ENCODE measurements around the gene LAMA4. TPM values are rescaled to one million over a fixed set of nuclear protein-coding genes. Genes with fewer than 3 reads are reported as not detected.

LAMA4 gene
- total and polyA plus RNA-seq, 4 donors: 28.4 to 261 (median 79.8) TPM

DNA sequence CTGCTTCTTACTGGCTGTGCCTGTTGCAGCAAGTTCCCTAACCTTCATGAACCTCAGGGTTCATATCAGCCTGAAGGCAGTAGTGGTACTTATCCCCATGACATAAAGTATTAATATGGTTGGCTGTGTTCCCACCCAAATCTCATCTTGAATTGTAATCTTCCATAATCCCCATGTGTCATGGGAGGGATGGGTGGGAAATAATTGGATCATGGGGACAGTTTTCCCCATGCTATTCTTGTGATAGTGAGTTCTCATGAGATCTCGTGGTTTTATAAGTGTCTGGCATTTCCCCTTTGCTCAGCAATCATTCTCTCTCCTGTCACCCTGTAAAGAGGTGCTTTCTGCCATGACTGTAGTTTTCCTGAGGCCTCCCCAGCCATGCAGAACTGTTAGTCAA lies 105.1 kb downstream of the LAMA4 start:
- Histone ChIP-seq H3K4me3 (no peak overlapping the region), H3K4me1 (ENCODE audit: control insufficient read depth in 5 of 5, insufficient read depth in 5 of 5, low read length in 5 of 5) (peaks cover 0 to 15% (median 3%) of the 10 kb centered on the region in 5 donors), H3K27ac (ENCODE audit: low read depth in 1 of 2, low read length in 1 of 2) (peak overlapping the region in 1 of 2 donors; percentile 55), H3K36me3 (ENCODE audit: control insufficient read depth in 4 of 4, insufficient read depth in 4 of 4, low read length in 4 of 4) (peaks cover 2 to 44% (median 21%) of the 10 kb centered on the region in 4 donors), H3K9me3 (ENCODE audit: control insufficient read depth in 4 of 4, insufficient read depth in 3 of 4, low read length in 3 of 4) (no peaks in the 10 kb centered on the region), H3K27me3 (ENCODE audit: control insufficient read depth in 3 of 3, insufficient read depth in 3 of 3, low read length in 2 of 3) (no peaks in the 10 kb centered on the region), H3K9ac (ENCODE audit: insufficient read depth in 1 of 2, low read length in 2 of 2) (no peak overlapping the region)
- TF ChIP-seq, protein P1, sequence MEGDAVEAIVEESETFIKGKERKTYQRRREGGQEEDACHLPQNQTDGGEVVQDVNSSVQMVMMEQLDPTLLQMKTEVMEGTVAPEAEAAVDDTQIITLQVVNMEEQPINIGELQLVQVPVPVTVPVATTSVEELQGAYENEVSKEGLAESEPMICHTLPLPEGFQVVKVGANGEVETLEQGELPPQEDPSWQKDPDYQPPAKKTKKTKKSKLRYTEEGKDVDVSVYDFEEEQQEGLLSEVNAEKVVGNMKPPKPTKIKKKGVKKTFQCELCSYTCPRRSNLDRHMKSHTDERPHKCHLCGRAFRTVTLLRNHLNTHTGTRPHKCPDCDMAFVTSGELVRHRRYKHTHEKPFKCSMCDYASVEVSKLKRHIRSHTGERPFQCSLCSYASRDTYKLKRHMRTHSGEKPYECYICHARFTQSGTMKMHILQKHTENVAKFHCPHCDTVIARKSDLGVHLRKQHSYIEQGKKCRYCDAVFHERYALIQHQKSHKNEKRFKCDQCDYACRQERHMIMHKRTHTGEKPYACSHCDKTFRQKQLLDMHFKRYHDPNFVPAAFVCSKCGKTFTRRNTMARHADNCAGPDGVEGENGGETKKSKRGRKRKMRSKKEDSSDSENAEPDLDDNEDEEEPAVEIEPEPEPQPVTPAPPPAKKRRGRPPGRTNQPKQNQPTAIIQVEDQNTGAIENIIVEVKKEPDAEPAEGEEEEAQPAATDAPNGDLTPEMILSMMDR (IDR thresholded peaks at IDR 0.05; ENCODE audit: control extremely low read depth, extremely low read depth): no peak
- WGBS, 2 donors: 27 to 39% methylated on average over 1 of the region's 1 CpG
- ATAC-seq (ENCODE audit: insufficient read depth, low FRiP score): no peak
- peak in 1 of 3 donors; percentile 23 for DNase-seq

DNA sequence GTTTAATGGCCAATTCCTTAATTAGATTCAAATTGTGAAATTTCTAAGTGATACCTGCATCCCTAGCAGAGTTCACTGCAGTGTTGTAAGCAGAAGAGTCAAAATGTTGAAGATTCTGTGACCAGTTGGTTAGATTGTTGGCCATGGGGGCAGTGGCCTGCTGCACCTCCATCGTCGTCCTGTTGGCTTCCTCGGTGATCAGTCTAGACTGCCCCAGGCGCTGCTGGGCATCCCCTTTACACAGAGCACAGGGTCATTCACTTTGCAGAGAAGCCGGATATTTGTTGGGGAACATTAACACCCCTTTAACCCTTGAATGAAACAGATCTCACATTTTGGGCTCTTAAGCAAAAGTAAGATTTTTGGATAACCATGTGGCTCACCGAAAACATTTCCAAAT lies 106.3 kb downstream of the LAMA4 start:
- H3K4me1 ChIP-seq (ENCODE audit: control insufficient read depth in 5 of 5, insufficient read depth in 5 of 5, low read length in 5 of 5): peaks cover 0 to 15% (median 3%) of the 10 kb centered on the region in 5 donors
- ATAC-seq (ENCODE audit: insufficient read depth, low FRiP score) (no peak), DNase-seq (no peak)
- TF ChIP-seq, protein P1 (IDR thresholded peaks at IDR 0.05; ENCODE audit: control extremely low read depth, extremely low read depth): no peak
- H3K4me3 ChIP-seq: no peak overlapping the region
- no peak overlapping the region for H3K9ac ChIP-seq (ENCODE audit: insufficient read depth in 1 of 2, low read length in 2 of 2)
- H3K9me3 ChIP-seq (ENCODE audit: control insufficient read depth in 4 of 4, insufficient read depth in 3 of 4, low read length in 3 of 4): no peaks in the 10 kb centered on the region
- H3K36me3 ChIP-seq (ENCODE audit: control insufficient read depth in 4 of 4, insufficient read depth in 4 of 4, low read length in 4 of 4): peaks cover 2 to 46% (median 24%) of the 10 kb centered on the region in 4 donors
- H3K27me3 ChIP-seq (ENCODE audit: control insufficient read depth in 3 of 3, insufficient read depth in 3 of 3, low read length in 2 of 3): no peaks in the 10 kb centered on the region
- WGBS, 2 donors: 95 to 97% methylated on average over 6 of the region's 6 CpGs
- no peak overlapping the region for H3K27ac ChIP-seq (ENCODE audit: low read depth in 1 of 2, low read length in 1 of 2)

DNA sequence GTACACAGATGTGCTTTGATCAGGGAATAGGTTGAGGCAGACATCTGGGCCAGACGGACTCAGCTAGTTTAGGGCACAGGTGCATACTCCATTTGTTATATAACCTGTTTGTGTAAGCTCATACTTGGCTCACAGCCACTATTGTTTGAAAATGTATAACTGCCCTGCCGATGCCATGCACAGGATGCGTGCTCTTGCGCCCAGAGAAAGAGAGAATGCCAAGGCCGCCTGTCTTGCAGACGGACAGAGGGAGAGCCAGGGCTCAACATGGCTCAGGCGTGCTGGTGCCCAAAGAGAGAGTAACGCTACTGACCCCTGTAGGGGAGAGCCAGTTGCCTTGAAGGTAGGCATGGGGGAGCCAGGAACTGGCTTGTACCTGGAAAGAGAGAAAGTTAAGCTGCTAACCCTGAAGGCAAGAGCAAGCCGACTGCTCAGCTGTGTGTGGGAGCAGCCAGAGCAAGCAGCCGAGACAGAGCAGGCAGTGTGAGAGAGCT lies 109.2 kb downstream of the LAMA4 start:
- H3K27me3 ChIP-seq (ENCODE audit: control insufficient read depth in 3 of 3, insufficient read depth in 3 of 3, low read length in 2 of 3): no peaks in the 10 kb centered on the region
- H3K36me3 ChIP-seq (ENCODE audit: control insufficient read depth in 4 of 4, insufficient read depth in 4 of 4, low read length in 4 of 4): peaks cover 7 to 63% (median 39%) of the 10 kb centered on the region in 4 donors
- H3K9me3 ChIP-seq (ENCODE audit: control insufficient read depth in 4 of 4, insufficient read depth in 3 of 4, low read length in 3 of 4): no peaks in the 10 kb centered on the region
- H3K4me3 ChIP-seq: no peak overlapping the region
- no peak overlapping the region for H3K27ac ChIP-seq (ENCODE audit: low read depth in 1 of 2, low read length in 1 of 2)
- WGBS, 2 donors: 85 to 90% methylated on average over 10 of the region's 10 CpGs
- no peak overlapping the region for H3K9ac ChIP-seq (ENCODE audit: insufficient read depth in 1 of 2, low read length in 2 of 2)
- TF ChIP-seq, protein P1 (IDR thresholded peaks at IDR 0.05; ENCODE audit: control extremely low read depth, extremely low read depth): no peak
- H3K4me1 ChIP-seq (ENCODE audit: control insufficient read depth in 5 of 5, insufficient read depth in 5 of 5, low read length in 5 of 5): peaks cover 0 to 6% (median 3%) of the 10 kb centered on the region in 5 donors
- DNase-seq (peak in 1 of 3 donors; percentile 36), ATAC-seq (ENCODE audit: insufficient read depth, low FRiP score) (no peak)

All from lung (tissue), 12 donors.